Keratinocyte (primary cell): ENCODE measurements around the gene DAPK1. TPM values are rescaled to one million over a fixed set of nuclear protein-coding genes. Genes with fewer than 3 reads are reported as not detected.

Source experiments
- DNase-seq: peaks from one replicate; pipeline ENCODE4 v3.0.0-alpha.2; 2011; ENCODE audit warnings: low read depth, missing footprints, low spot score
- FAIRE-seq: peaks from 2 replicates; lab custom pipeline; 2011; peaks lifted over from hg19 to GRCh38; lab: Jason Lieb, UNC
- H2AFZ ChIP-seq: 2 replicates; pipeline ENCODE4 v1.6.0; 2012; ENCODE audit warnings: low read length, control low read depth, inconsistent platforms; ENCODE audit not compliant: control insufficient read depth
- H3K27ac ChIP-seq: 2 replicates; pipeline ENCODE4 v1.5.1; 2011; ENCODE audit warnings: low read length; ENCODE audit not compliant: control insufficient read depth, insufficient read depth
- H3K27me3 ChIP-seq: 3 replicates; pipeline ENCODE4 v1.6.0; 2011; ENCODE audit warnings: low read length; ENCODE audit not compliant: control insufficient read depth, insufficient read depth; ENCODE audit errors: extremely low read depth
- H3K36me3 ChIP-seq, 2 experiments: 2 replicates in 1 of 2; 3 replicates in 1 of 2; pipeline ENCODE4 v1.5.1; 2011; ENCODE audit warnings: low read length in 2 of 2, mild to moderate bottlenecking in 1 of 2; ENCODE audit not compliant: control insufficient read depth in 2 of 2, insufficient read depth in 2 of 2; ENCODE audit errors: extremely low read depth in 1 of 2
- H3K4me1 ChIP-seq: 3 replicates; pipeline ENCODE4 v1.5.1; 2011; ENCODE audit warnings: low read length; ENCODE audit not compliant: control insufficient read depth, insufficient read depth; ENCODE audit errors: extremely low read depth
- H3K4me2 ChIP-seq: 3 replicates; pipeline ENCODE4 v1.6.0; 2011; ENCODE audit warnings: low read depth, low read length; ENCODE audit not compliant: control insufficient read depth, insufficient read depth; ENCODE audit errors: extremely low read depth
- H3K4me3 ChIP-seq, 3 experiments: fragments of 200-600 bp in 1 of 3; sonication (generic) in 1 of 3; 2 replicates in 2 of 3; 3 replicates in 1 of 3; pipeline ENCODE4 v1.5.1; 2011 to 2016; ENCODE audit warnings: low read length in 3 of 3, mild to moderate bottlenecking in 3 of 3, control low read depth in 2 of 3, inconsistent platforms in 1 of 3, low read depth in 1 of 3, mixed read lengths in 1 of 3, mixed run types in 1 of 3, moderate library complexity in 1 of 3; ENCODE audit not compliant: control insufficient read depth in 2 of 3, insufficient read depth in 2 of 3; ENCODE audit errors: extremely low read depth in 1 of 3
- H3K79me2 ChIP-seq: 2 replicates; pipeline ENCODE4 v1.6.0; 2012; ENCODE audit warnings: low read length; ENCODE audit not compliant: control insufficient read depth, insufficient read depth
- H3K9ac ChIP-seq: 3 replicates; pipeline ENCODE4 v1.6.0; 2011; ENCODE audit warnings: low read length; ENCODE audit not compliant: control insufficient read depth, insufficient read depth; ENCODE audit errors: extremely low read depth
- H3K9me1 ChIP-seq: 3 replicates; pipeline ENCODE4 v1.6.0; 2011; ENCODE audit warnings: low read length; ENCODE audit not compliant: control insufficient read depth, insufficient read depth; ENCODE audit errors: extremely low read depth
- H3K9me3 ChIP-seq: 2 replicates; pipeline ENCODE4 v1.5.1; 2012; ENCODE audit warnings: low read depth, low read length; ENCODE audit not compliant: control insufficient read depth
- H4K20me1 ChIP-seq: 3 replicates; pipeline ENCODE4 v1.6.0; 2011; ENCODE audit warnings: low read length; ENCODE audit not compliant: control insufficient read depth, insufficient read depth; ENCODE audit errors: extremely low read depth
- CTCF ChIP-seq, 3 experiments: IDR thresholded peaks in 1 of 3; conservative IDR thresholded peaks in 1 of 3; optimal IDR thresholded peaks in 1 of 3; 2 replicates in 2 of 3; 3 replicates in 1 of 3; pipeline versions ENCODE3 to v1.5.1; 2011; ENCODE audit warnings: low read length in 3 of 3, mild to moderate bottlenecking in 3 of 3, moderate library complexity in 2 of 3, control low read depth in 1 of 3, inconsistent platforms in 1 of 3; ENCODE audit not compliant: insufficient read depth in 2 of 3; ENCODE audit errors: extremely low read depth in 1 of 3
- EZH2 ChIP-seq: IDR thresholded peaks from one replicate; pipeline ENCODE4 v1.6.1; 2012; ENCODE audit warnings: inconsistent platforms, mild to moderate bottlenecking, low read length, moderate library complexity
- dilution Hi-C: fragments of 300-500 bp; cut with MboI; formaldehyde crosslinking; loops from one replicate; pipeline ENCODE4 v1.7.0; 2020; ENCODE audit warnings: low sequenced_read_pairs; ENCODE audit not compliant: extremely low pct_ligation_motif_present
- polyA plus RNA-seq, 5 experiments: library from polyadenylated mRNA; depleted of rRNA in 3 of 5; stranded (reverse) in 3 of 5; stranded (forward) in 1 of 5; unstranded in 1 of 5; fragments of >200 nt; gene quantifications; 1 replicate in 1 of 5; 2 replicates in 3 of 5; 3 replicates in 1 of 5; pipeline versions ENCODE4 v1.2.1 to v1.2.3, GENCODE V29; 2011 to 2012; ENCODE audit warnings: missing spikeins in 2 of 5, low read depth in 1 of 5, low replicate concordance in 1 of 5

DAPK1 gene
- polyA plus RNA-seq, 1 donor (not counting 4 experiments of a cell fraction or from before 2014, with no cell fraction given) = 2.8 TPM

GRCh38 chr9:87533271-87533670, 35.6 kb downstream of the DAPK1 start:
- Histone ChIP-seq H3K36me3 (peaks cover 0 to 2% of the 10 kb centered on the region in 2 experiments), H3K4me1 (no peaks in the 10 kb centered on the region), H4K20me1 (no peaks in the 10 kb centered on the region), H3K9me3 (no peaks in the 10 kb centered on the region), H3K4me3 (no peak overlapping the region), H3K79me2 (no peaks in the 10 kb centered on the region), H3K4me2 (no peak overlapping the region), H2AFZ (no peak overlapping the region), H3K27ac (no peak overlapping the region), H3K9me1 (no peaks in the 10 kb centered on the region), H3K27me3 (no peaks in the 10 kb centered on the region), H3K9ac (no peak overlapping the region)
- TF ChIP-seq CTCF (optimal IDR thresholded peaks at IDR 0.05 in 1 of 3, IDR thresholded peaks at IDR 0.05 in 1 of 3, conservative IDR thresholded peaks at IDR 0.05 in 1 of 3; ENCODE audit: extremely low read depth in 1 of 3, insufficient read depth in 2 of 3, low read length in 3 of 3) (no peak), EZH2 (no peak)
- FAIRE-seq (no peak), DNase-seq (no peak)
- dilution Hi-C loops = no loop called here

GRCh38 chr9:87534036-87534435, 36.4 kb downstream of the DAPK1 start:
- dilution Hi-C loops = no loop called here
- no peaks in the 10 kb centered on the region for H4K20me1 ChIP-seq
- H3K9me1 ChIP-seq = no peaks in the 10 kb centered on the region
- H3K9me3 ChIP-seq = no peaks in the 10 kb centered on the region
- no peak for DNase-seq
- no peak overlapping the region for H3K9ac ChIP-seq
- H3K4me3 ChIP-seq = no peak overlapping the region
- H3K4me1 ChIP-seq = no peaks in the 10 kb centered on the region
- H3K79me2 ChIP-seq = no peaks in the 10 kb centered on the region
- no peaks in the 10 kb centered on the region for H3K27me3 ChIP-seq
- FAIRE-seq = no peak
- no peak overlapping the region for H3K4me2 ChIP-seq
- no peak overlapping the region for H2AFZ ChIP-seq
- H3K27ac ChIP-seq = no peak overlapping the region
- TF ChIP-seq CTCF (optimal IDR thresholded peaks at IDR 0.05 in 1 of 3, IDR thresholded peaks at IDR 0.05 in 1 of 3, conservative IDR thresholded peaks at IDR 0.05 in 1 of 3; ENCODE audit: extremely low read depth in 1 of 3, insufficient read depth in 2 of 3, low read length in 3 of 3) (no peak), EZH2 (no peak)
- H3K36me3 ChIP-seq = peaks cover 0 to 2% of the 10 kb centered on the region in 2 experiments
